Measurements from ENCODE around the gene ALMS1. TPM values are rescaled to one million over a fixed set of nuclear protein-coding genes. Genes with fewer than 3 reads are reported as not detected.
"Not testable (repeated sequence)": the region's sequence is repeated elsewhere in the genome, so short reads cannot be mapped to it uniquely, and the experiment has no call there.

ALMS1 gene
- total RNA-seq, 2 donors from 2014 or later = 34.2 to 44.5 TPM

GRCh38 chr2:73640946-73641766 lies 255.5 kb downstream of the ALMS1 start:
- no peaks in the 10 kb centered on the region for H3K36me3 ChIP-seq (replicated peaks in 1 of 2; ENCODE audit: insufficient read depth in 1 of 2, low read depth in 2 of 2)
- no peak overlapping the region for H3K4me3 ChIP-seq
- H3K27ac ChIP-seq = no peak overlapping the region
- 94 to 97% methylated on average over 14 to 19 of the region's 19 CpGs for WGBS, 2 donors
- no peaks in the 10 kb centered on the region for H3K9me3 ChIP-seq
- H3K4me1 ChIP-seq = peaks cover 11% of the 10 kb centered on the region
- no peak for TF ChIP-seq POLR2A (IDR thresholded peaks at IDR 0.05)
- no peak for TF ChIP-seq CTCF (IDR thresholded peaks at IDR 0.05)
- ATAC-seq (no peak), DNase-seq (no peak)
- no peaks in the 10 kb centered on the region for H3K27me3 ChIP-seq
- intact Hi-C loops (cut with DNase I) = no loop called here

DNA sequence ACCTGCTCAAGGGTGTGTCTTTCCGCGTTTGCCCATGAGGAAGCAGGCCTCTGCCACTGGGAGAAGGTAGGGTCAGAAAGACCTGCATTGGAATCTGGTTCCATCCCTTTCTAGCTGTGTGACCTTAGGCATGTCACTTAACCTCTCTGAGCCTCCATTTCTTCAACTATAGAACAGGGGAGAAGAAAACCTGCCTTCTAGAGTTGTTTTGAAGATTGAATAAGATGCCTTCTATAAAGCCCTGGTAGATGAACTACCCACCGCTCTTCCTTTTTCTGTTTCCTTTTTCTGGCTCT lies 256.1 kb downstream of the ALMS1 start:
- DNase-seq (no peak), ATAC-seq (no peak)
- no peak for TF ChIP-seq CTCF (IDR thresholded peaks at IDR 0.05)
- TF ChIP-seq POLR2A (IDR thresholded peaks at IDR 0.05) = no peak
- Histone ChIP-seq H3K4me1 (peaks cover 11% of the 10 kb centered on the region), H3K36me3 (replicated peaks in 1 of 2; ENCODE audit: insufficient read depth in 1 of 2, low read depth in 2 of 2) (no peaks in the 10 kb centered on the region), H3K27me3 (no peaks in the 10 kb centered on the region), H3K27ac (no peak overlapping the region), H3K9me3 (no peaks in the 10 kb centered on the region), H3K4me3 (no peak overlapping the region)
- intact Hi-C loops (cut with DNase I) = no loop called here
- 80 to 96% methylated on average over 3 of the region's 3 CpGs for whole genome bisulfite sequencing, 2 donors

GRCh38 chr2:73642338-73643018 lies 256.8 kb downstream of the ALMS1 start, which contains the start of gene NAT8:
NAT8 (minus strand) TSS chr2:73642422; CDS start chr2:73641628, 794 bp downstream.
- H3K4me1 ChIP-seq = peaks cover 11% of the 10 kb centered on the region
- H3K27me3 ChIP-seq = no peaks in the 10 kb centered on the region
- TF ChIP-seq POLR2A (IDR thresholded peaks at IDR 0.05) = no peak
- TF ChIP-seq CTCF (IDR thresholded peaks at IDR 0.05) = no peak
- ATAC-seq = no peak
- H3K4me3 ChIP-seq = no peak within 1 kb of the TSS
- H3K9me3 ChIP-seq = no peaks in the 10 kb centered on the region
- DNase-seq = no peak
- no peak within 1 kb of the TSS for H3K27ac ChIP-seq
- no peaks in the 10 kb centered on the region for H3K36me3 ChIP-seq (replicated peaks in 1 of 2; ENCODE audit: insufficient read depth in 1 of 2, low read depth in 2 of 2)
- WGBS, 2 donors = 69 to 84% methylated on average over 9 to 13 of the region's 13 CpGs
- intact Hi-C loops (cut with DNase I) = no loop called here

DNA sequence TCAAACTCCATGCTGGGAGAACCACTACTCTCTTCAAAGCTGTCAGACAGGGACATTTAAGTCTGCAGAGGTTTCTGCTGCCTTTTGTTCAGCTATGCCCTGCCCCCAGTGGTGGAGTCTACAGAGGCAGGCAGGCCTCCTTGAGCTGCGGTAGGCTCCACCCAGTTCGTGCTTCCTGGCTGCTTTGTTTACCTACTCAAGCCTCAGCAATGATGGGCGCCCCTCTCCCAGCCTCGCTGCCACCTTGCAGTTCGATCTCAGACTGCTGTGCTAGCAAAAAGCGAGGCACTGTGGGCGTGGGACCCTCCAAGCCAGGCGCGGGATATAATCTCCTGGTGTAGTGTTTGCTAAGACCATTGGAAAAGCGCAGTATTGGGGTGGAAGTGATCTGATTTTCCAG lies 262.1 kb downstream of the ALMS1 start:
- H3K4me1 ChIP-seq; intact Hi-C loops (cut with DNase I); H3K27me3 ChIP-seq; H3K9me3 ChIP-seq; H3K36me3 ChIP-seq (replicated peaks in 1 of 2; ENCODE audit: insufficient read depth in 1 of 2, low read depth in 2 of 2); H3K4me3 ChIP-seq; H3K27ac ChIP-seq; ATAC-seq; DNase-seq: not testable (repeated sequence)
- 91 to 96% methylated on average over 10 of the region's 10 CpGs for WGBS, 2 donors

DNA sequence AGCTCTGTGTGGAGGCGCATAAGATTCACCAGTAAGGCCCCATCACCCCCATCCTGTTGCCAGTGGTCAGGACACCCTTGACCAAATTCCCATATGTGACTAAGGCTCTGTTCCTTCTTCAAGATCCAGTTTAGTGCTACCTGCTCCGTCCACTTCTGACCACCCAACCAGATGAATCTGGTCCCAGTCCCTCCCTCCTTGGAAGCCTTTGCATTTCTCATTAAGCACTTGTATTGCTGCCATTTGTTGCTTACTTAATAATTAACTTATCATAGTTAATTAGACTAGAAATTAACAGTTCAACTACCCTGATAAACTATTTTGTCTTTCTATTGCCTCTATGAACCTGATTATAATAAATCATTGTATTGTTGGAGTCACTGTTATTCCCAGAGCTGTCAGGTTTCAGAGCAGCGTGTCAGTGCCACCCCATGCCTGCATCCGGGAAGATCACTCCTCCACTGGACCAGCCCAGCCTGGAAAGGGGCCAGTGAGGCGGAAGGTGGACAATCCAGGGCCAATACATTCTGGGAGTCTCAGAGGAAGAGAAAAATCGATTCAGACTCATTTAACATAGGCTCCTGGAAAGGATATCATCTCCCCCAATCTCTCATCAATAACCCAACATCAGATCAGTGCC lies 266.1 kb downstream of the ALMS1 start:
- Histone ChIP-seq H3K36me3 (replicated peaks in 1 of 2; ENCODE audit: insufficient read depth in 1 of 2, low read depth in 2 of 2) (no peaks in the 10 kb centered on the region), H3K4me3 (no peak overlapping the region), H3K27ac (no peak overlapping the region), H3K27me3 (no peaks in the 10 kb centered on the region), H3K9me3 (no peaks in the 10 kb centered on the region), H3K4me1 (no peaks in the 10 kb centered on the region)
- intact Hi-C loops (cut with DNase I) = no loop called here
- ATAC-seq (no peak), DNase-seq (no peak)
- 50 to 55% methylated on average over 6 of the region's 6 CpGs for WGBS, 2 donors
- TF ChIP-seq POLR2A (IDR thresholded peaks at IDR 0.05) (no peak), CTCF (IDR thresholded peaks at IDR 0.05) (no peak)
